Psoas muscle (tissue), 8 donors: ENCODE measurements around the gene EGF. TPM values are rescaled to one million over a fixed set of nuclear protein-coding genes. Genes with fewer than 3 reads are reported as not detected.

ENCODE experiments used
- ATAC-seq, 4 donors: fragments of 200-7000 bp; cut with Tn5 transposase; one replicate each; pipeline ENCODE4 v1.9.1; 2020; ENCODE audit warnings: moderate library complexity in 3 of 4, mild to moderate bottlenecking in 2 of 4
- DNase-seq, 2 donors: peaks; one replicate each; pipeline ENCODE4 v3.0.0-alpha.2; 2020
- H3K27ac ChIP-seq: fragments of 200-600 bp; one replicate; pipeline ENCODE4 v1.8.0; 2022
- H3K27me3 ChIP-seq, 3 donors: fragments of 200-600 bp in 1 of 3; one replicate each; pipeline versions ENCODE4 v1.6.1 to v1.8.0; 2013 to 2022; ENCODE audit warnings: low read length in 2 of 3, mild to moderate bottlenecking in 2 of 3, moderate library complexity in 1 of 3; ENCODE audit not compliant: insufficient read depth in 3 of 3
- H3K36me3 ChIP-seq, 2 donors: fragments of 200-600 bp in 1 of 2; one replicate each; pipeline versions ENCODE4 v1.6.1 to v1.8.0; 2013 to 2022; ENCODE audit warnings: low read depth in 1 of 2, mild to moderate bottlenecking in 1 of 2, moderate library complexity in 1 of 2; ENCODE audit not compliant: insufficient read depth in 1 of 2
- H3K4me1 ChIP-seq: fragments of 200-600 bp; one replicate; pipeline ENCODE4 v1.8.0; 2022
- H3K4me3 ChIP-seq: fragments of 200-600 bp; one replicate; pipeline ENCODE4 v1.8.0; 2022; ENCODE audit warnings: mild to moderate bottlenecking
- H3K9me3 ChIP-seq: fragments of 200-600 bp; one replicate; pipeline ENCODE4 v1.8.0; 2022
- CTCF ChIP-seq: fragments of 200-600 bp; IDR thresholded peaks from one replicate; pipeline ENCODE4 v1.8.0; 2022; ENCODE audit warnings: antibody characterized with exemption
- WGBS, 3 donors: extraction: QIAGEN DNeasy Blood & Tissue Kit; methylation state at CpG; one replicate each; pipeline versions ENCODE4 v1.1.6 to v1.1.7; 2013; 5-methylcytosine and 5-hydroxymethylcytosine counted together
- intact Hi-C, 2 donors: fragments of 100-400 bp; cut with DNase I; formaldehyde crosslinking; loops; one replicate each; pipeline versions ENCODE4 v1.11.0 to v1.14.2; 2022
- polyA plus RNA-seq, 3 donors: library from polyadenylated mRNA; stranded (reverse); fragments of 200-250 nt; gene quantifications; one replicate each; pipeline ENCODE4 v1.2.3, GENCODE V29; 2013
- total RNA-seq, 4 donors: library from RNA; stranded (reverse); fragmentation: NEBNext Ultra II Directional in 2 of 4; extraction: Animal tissue kit (Norgen Biotek cat#: 25700) in 2 of 4; gene quantifications; one replicate each; pipeline versions ENCODE4 v1.2.1 to v1.2.4, GENCODE V29; 2021 to 2023
- donor health status: healthy with polysubstance abuse.
- donor health status: DM: no; HTN: no; CAD: no; lungs with moderate emphysema.
- donor health status: Bipolar disorder and iron deficiency.
- donor health status: healthy.
- donor health status: DM: yes; HTN: yes; CAD: no.
- donor health status: DM: no; HTN: no; CAD: no.
- donor health status: DM: no; HTN: no; CAD: no.
- donor health status: DM: yes; HTN: yes; CAD: no.

EGF gene
- total and polyA plus RNA-seq, 7 donors = 2.5 to 92.4 (median 37.1) TPM

DNA sequence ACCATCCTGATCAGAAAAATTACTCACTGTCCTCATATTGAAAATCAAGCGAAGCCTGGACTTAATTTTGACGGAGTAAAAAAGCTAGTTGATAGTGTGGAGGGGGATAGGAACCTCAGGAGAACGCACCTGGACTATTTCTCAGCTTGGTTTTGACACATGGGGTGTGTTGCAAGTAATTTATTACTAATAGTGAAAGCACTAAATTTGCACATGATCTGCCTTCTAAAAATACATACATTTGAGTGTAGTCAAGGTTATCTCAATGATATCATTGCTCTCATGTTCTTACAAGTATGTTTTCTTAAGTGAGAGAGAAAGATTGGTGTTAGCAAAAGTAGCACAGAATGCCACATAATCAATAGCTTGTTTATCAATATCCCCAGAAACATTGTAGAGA, 35.3 kb upstream of the EGF start:
- no peak for DNase-seq
- Histone ChIP-seq H3K27me3 (no peaks in the 10 kb centered on the region), H3K36me3 (no peaks in the 10 kb centered on the region), H3K27ac (peak overlapping the region; percentile 46), H3K4me1 (peaks cover 9% of the 10 kb centered on the region), H3K9me3 (no peaks in the 10 kb centered on the region), H3K4me3 (no peak overlapping the region)
- WGBS, 3 donors = 22 to 42% (median 41%) methylated on average over 3 of the region's 3 CpGs
- intact Hi-C loops = no loop called here
- peak in 3 of 4 donors; percentile 13 to 54 (median 44) for ATAC-seq
- TF ChIP-seq CTCF = no peak

DNA sequence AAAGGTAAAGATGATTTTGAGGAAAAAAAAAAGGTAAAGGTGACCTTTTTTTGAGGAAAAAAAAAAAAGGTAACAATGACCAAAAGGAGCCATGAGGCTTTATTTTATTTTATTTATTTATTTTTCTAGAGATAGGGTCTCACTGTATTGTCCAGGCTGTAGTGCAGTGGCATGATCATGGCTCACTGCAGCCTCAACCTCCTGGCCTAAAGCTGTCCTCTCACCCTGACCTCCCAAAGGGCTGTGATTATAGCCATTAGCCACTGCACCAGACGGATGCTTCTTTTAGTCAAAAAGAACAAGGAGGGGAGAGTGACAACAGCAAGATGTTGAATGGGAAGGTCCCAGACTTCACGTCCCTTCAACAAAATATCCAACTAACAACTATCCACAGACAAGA, 34.3 kb upstream of the EGF start:
- Histone ChIP-seq H3K4me3 (no peak overlapping the region), H3K4me1 (peaks cover 9% of the 10 kb centered on the region), H3K27me3 (no peaks in the 10 kb centered on the region), H3K36me3 (no peaks in the 10 kb centered on the region), H3K27ac (no peak overlapping the region), H3K9me3 (no peaks in the 10 kb centered on the region)
- TF ChIP-seq CTCF = no peak
- intact Hi-C loops = no loop called here
- DNase-seq (no peak), ATAC-seq (no peak)
- 77 to 93% (median 81%) methylated on average over 2 of the region's 2 CpGs for WGBS, 3 donors

- no peak overlapping the region for H3K27ac ChIP-seq
- no peak for DNase-seq
- intact Hi-C loops = no loop called here
- 34 to 57% (median 40%) methylated on average over 12 of the region's 12 CpGs for WGBS, 3 donors
- H3K4me1 ChIP-seq = peaks cover 9% of the 10 kb centered on the region
- no peak overlapping the region for H3K4me3 ChIP-seq
- peak in 2 of 4 donors; percentile 10 to 47 for ATAC-seq
- no peaks in the 10 kb centered on the region for H3K36me3 ChIP-seq
- no peaks in the 10 kb centered on the region for H3K27me3 ChIP-seq
- no peak for TF ChIP-seq CTCF
- H3K9me3 ChIP-seq = no peaks in the 10 kb centered on the region
Observed at GRCh38 chr4:109879081-109879480, 33.6 kb upstream of the EGF start.

- Histone ChIP-seq H3K9me3 (no peaks in the 10 kb centered on the region), H3K4me3 (no peak overlapping the region), H3K4me1 (peaks cover 9% of the 10 kb centered on the region), H3K27ac (no peak overlapping the region), H3K27me3 (no peaks in the 10 kb centered on the region), H3K36me3 (no peaks in the 10 kb centered on the region)
- DNase-seq (no peak), ATAC-seq (no peak)
- intact Hi-C loops = no loop called here
- WGBS, 3 donors = 75 to 83% (median 80%) methylated on average over 7 of the region's 7 CpGs
- no peak for TF ChIP-seq CTCF
Observed at GRCh38 chr4:109879636-109880314, 32.9 kb upstream of the EGF start.

- Histone ChIP-seq H3K27ac (peak overlapping the region; percentile 41), H3K27me3 (no peaks in the 10 kb centered on the region), H3K36me3 (no peaks in the 10 kb centered on the region), H3K9me3 (no peaks in the 10 kb centered on the region), H3K4me1 (peaks cover 21% of the 10 kb centered on the region), H3K4me3 (no peak overlapping the region)
- ATAC-seq (peak; percentile 28 to 75 (median 46)), DNase-seq (no peak)
- intact Hi-C loops = no loop called here
- TF ChIP-seq CTCF = no peak
Observed at GRCh38 chr4:109886303-109886702, 26.4 kb upstream of the EGF start.
